Breast epithelium (tissue), 3 donors: Measurements from ENCODE around the gene ARFIP1.

Experiments used
- POLR2A ChIP-seq: fragments of 450-650 bp; IDR thresholded peaks from one replicate; pipeline ENCODE4 v1.6.1; 2016; ENCODE audit warnings: antibody characterized with exemption, mild to moderate bottlenecking, moderate library complexity
- POLR2AphosphoS5 ChIP-seq, 3 donors: sonication (generic); formaldehyde crosslinking; IDR thresholded peaks; one replicate each; pipeline ENCODE4 v1.6.1; 2017; ENCODE audit warnings: antibody characterized with exemption in 3 of 3
- TF ChIP-seq, protein P1 (sequence below), 3 donors: fragments of 450-650 bp; IDR thresholded peaks; one replicate each; pipeline ENCODE4 v1.5.1; 2016 to 2017; ENCODE audit warnings: antibody characterized with exemption in 3 of 3, mild to moderate bottlenecking in 3 of 3, moderate library complexity in 3 of 3

DNA sequence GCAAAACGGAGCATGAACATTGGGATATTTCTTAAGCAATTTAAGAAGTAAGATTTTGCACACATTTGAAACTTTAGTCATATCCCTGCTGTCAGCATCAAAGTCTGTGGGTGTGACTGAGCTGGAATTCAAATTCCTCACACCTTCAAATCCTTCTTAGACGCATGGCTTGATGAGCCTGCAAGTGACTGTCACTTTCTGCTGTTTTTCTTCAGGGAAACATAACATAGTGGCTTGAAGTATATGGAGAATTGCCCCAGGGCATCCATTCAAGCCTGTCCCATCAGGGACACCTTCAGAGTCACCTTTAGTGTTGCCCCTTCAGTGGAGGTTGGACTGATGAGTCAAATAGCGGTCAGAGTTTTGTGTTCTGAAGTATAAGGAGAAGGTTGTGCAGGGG, 173.8 kb downstream of the ARFIP1 start:
- no peak for TF ChIP-seq POLR2A
- TF ChIP-seq, protein P1, sequence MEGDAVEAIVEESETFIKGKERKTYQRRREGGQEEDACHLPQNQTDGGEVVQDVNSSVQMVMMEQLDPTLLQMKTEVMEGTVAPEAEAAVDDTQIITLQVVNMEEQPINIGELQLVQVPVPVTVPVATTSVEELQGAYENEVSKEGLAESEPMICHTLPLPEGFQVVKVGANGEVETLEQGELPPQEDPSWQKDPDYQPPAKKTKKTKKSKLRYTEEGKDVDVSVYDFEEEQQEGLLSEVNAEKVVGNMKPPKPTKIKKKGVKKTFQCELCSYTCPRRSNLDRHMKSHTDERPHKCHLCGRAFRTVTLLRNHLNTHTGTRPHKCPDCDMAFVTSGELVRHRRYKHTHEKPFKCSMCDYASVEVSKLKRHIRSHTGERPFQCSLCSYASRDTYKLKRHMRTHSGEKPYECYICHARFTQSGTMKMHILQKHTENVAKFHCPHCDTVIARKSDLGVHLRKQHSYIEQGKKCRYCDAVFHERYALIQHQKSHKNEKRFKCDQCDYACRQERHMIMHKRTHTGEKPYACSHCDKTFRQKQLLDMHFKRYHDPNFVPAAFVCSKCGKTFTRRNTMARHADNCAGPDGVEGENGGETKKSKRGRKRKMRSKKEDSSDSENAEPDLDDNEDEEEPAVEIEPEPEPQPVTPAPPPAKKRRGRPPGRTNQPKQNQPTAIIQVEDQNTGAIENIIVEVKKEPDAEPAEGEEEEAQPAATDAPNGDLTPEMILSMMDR (IDR thresholded peaks at IDR 0.05): no peak
- no peak for TF ChIP-seq POLR2AphosphoS5 (IDR thresholded peaks at IDR 0.05)
